BE2C (cell line): ENCODE measurements around the gene CD99L2.

ENCODE experiments used
- DNase-seq: peaks from one replicate; pipeline ENCODE4 v3.0.0-alpha.2; 2020
- H3K27me3 ChIP-seq: fragments of 250-450 bp; sonication (Bioruptor Pico); 2 replicates; pipeline ENCODE4 v1.5.1; 2020; ENCODE audit warnings: mild to moderate bottlenecking
- H3K36me3 ChIP-seq: fragments of 250-450 bp; sonication (Bioruptor Pico); 2 replicates; pipeline ENCODE4 v1.5.1; 2020; ENCODE audit warnings: mild to moderate bottlenecking
- H3K4me1 ChIP-seq: fragments of 250-450 bp; sonication (Bioruptor Pico); 2 replicates; pipeline ENCODE4 v1.5.1; 2020
- H3K4me3 ChIP-seq: 2 replicates; pipeline ENCODE4 v1.5.1; 2011; ENCODE audit warnings: low read depth, low read length
- H3K9me3 ChIP-seq: fragments of 250-450 bp; sonication (Bioruptor Pico); 2 replicates; pipeline ENCODE4 v1.5.1; 2020
- TF ChIP-seq, protein P1 (sequence below): IDR thresholded peaks from 2 replicates; pipeline ENCODE4 v1.5.1; 2012; ENCODE audit warnings: mild to moderate bottlenecking, low read depth, low read length

Gene CD99L2

DNA sequence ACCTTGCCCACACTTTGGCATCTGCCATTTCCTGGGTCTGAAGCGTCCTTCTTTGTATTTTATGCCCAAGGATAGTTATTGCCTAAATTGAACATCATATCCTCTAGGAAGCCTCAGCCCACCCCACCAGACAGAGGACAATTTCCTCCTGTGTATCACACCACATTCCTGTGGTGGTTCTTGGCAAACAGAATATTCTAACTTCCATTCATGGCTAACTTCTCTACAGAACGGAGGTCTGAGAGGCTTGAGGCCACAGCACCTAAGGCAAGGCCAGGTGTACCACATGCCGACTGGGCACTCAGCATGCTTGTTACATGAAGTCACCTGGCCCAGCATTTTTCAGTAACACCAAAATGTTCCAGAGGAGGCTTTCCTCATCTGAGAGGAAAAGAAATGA lies 42.4 kb downstream of the CD99L2 start:
- TF ChIP-seq, protein P1, sequence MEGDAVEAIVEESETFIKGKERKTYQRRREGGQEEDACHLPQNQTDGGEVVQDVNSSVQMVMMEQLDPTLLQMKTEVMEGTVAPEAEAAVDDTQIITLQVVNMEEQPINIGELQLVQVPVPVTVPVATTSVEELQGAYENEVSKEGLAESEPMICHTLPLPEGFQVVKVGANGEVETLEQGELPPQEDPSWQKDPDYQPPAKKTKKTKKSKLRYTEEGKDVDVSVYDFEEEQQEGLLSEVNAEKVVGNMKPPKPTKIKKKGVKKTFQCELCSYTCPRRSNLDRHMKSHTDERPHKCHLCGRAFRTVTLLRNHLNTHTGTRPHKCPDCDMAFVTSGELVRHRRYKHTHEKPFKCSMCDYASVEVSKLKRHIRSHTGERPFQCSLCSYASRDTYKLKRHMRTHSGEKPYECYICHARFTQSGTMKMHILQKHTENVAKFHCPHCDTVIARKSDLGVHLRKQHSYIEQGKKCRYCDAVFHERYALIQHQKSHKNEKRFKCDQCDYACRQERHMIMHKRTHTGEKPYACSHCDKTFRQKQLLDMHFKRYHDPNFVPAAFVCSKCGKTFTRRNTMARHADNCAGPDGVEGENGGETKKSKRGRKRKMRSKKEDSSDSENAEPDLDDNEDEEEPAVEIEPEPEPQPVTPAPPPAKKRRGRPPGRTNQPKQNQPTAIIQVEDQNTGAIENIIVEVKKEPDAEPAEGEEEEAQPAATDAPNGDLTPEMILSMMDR, result no peak
- no peaks in the 10 kb centered on the region for H3K36me3 ChIP-seq
- no peaks in the 10 kb centered on the region for H3K4me1 ChIP-seq
- no peak for DNase-seq
- H3K27me3 ChIP-seq, result no peaks in the 10 kb centered on the region
- H3K4me3 ChIP-seq, result no peak overlapping the region
- no peaks in the 10 kb centered on the region for H3K9me3 ChIP-seq

DNA sequence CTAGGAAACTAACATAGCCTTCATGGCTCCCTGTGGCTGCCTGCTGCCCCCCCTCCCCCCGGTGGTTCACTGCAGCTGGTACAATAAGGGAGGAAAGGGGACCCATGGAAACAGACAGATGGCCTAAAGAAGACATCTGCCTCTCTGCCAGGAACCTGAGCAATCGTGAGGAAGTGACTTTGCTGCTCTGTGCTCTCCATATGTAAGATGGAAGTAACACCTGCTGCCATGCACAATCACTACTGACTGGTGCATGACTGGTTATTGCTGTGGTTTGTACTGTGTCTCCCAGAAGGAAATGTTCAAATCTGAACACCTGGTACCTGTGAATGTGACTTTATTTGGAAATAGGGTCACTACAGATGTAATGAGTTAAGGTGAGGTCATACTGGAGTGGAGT lies 43.6 kb downstream of the CD99L2 start:
- Histone ChIP-seq H3K36me3 (no peaks in the 10 kb centered on the region), H3K4me1 (no peaks in the 10 kb centered on the region), H3K4me3 (no peak overlapping the region), H3K27me3 (no peaks in the 10 kb centered on the region), H3K9me3 (no peaks in the 10 kb centered on the region)
- TF ChIP-seq, protein P1, result no peak
- DNase-seq, result peak; percentile 4

DNA sequence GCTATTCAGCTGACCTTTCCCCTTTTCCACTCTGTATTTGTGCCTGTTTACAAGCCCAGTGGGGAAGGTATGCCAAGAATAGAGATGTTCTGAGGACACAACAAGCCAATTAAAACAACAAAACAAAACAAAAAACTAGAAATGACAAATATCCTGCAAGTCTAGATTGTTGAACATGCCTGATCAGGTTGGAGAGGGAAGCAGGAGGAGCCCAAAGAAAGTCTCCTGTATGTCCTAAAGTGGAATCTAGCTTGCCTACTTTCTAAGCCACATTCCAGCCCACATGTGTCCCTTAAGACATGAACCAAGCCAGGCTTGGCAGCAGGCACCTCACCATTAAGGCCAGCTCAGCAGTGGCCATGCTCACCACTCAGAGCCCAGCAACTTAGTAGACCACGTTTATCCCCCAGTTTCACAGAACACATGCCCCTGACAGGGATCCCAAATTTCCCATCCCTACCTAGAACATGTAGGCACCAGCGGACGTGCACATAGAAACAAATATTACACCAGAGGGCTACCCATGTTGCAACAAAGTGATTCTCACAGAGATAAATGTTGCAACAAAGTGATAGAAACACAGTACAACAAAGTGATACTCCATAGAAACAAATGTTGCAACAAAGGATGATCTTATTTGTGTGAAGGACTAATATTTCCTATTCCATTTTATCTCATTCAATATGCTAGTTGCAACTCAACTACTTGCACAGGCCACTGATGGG lies 48.3 kb downstream of the CD99L2 start:
- H3K4me3 ChIP-seq, result no peak overlapping the region
- DNase-seq, result no peak
- H3K4me1 ChIP-seq, result no peaks in the 10 kb centered on the region
- no peaks in the 10 kb centered on the region for H3K36me3 ChIP-seq
- H3K9me3 ChIP-seq, result no peaks in the 10 kb centered on the region
- TF ChIP-seq, protein P1, result no peak
- no peaks in the 10 kb centered on the region for H3K27me3 ChIP-seq

DNA sequence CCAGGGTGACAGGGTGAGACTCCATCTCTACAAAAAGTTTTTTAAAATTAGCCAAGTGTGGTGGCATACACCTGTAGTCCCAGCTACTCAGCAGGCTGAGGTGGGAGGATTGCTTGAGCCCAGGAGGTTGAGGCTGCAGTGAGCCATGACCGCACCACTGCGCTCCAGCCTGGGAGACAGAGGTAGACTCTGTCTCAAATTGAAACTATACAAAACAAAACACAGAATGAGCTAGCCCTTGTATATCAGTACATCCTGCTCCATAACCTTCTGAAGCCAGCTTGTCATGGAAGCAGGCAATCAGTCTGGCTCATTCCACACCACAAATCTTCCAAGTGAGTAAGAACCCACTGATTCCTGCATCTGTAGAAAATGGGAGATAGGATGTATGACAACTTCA lies 49.0 kb downstream of the CD99L2 start:
- TF ChIP-seq, protein P1, result no peak
- no peaks in the 10 kb centered on the region for H3K4me1 ChIP-seq
- no peak overlapping the region for H3K4me3 ChIP-seq
- no peaks in the 10 kb centered on the region for H3K9me3 ChIP-seq
- DNase-seq, result no peak
- no peaks in the 10 kb centered on the region for H3K36me3 ChIP-seq
- no peaks in the 10 kb centered on the region for H3K27me3 ChIP-seq

DNA sequence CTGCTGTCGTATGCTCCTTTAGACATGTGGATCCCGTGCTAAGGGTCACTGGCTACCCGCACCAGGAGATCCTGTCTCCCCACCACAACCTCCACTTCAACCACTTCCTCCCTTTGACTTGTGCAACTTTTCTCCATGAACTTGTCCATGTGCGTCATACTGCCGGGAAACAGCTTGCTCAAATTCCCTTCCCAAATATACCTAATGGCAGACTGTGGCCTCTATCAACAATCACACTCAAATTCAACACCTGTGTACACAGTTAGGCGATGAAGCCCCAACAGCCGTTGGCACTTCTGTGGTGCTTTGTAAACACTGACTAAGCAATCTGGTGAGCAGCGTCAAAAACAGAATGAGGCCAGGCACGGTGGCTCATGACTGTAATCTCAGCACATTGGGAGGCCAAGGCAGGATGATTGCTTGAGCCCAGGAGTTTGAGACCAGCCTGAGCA lies 49.5 kb downstream of the CD99L2 start:
- Histone ChIP-seq H3K4me3 (no peak overlapping the region), H3K9me3 (no peaks in the 10 kb centered on the region), H3K27me3 (no peaks in the 10 kb centered on the region), H3K36me3 (no peaks in the 10 kb centered on the region), H3K4me1 (no peaks in the 10 kb centered on the region)
- DNase-seq, result no peak
- TF ChIP-seq, protein P1, result no peak

DNA sequence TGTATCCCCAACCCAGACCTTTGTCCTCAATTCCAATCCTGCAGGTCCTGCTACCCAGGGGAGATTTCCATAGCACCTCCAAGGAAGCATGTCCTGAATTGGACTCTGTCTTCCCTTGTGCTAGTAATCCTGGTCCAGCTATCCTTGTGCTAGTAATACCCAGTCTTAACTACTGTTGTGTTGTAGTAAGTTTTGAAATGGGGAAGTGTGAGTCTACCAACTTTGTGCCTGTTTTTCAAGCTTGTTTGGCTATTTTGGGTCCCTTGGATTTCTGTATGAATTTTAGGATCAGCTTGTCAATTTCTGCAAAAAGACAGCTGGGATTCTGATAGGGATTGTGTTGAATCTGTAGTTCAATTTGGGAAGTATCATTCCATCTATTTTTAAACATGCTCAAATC lies 51.4 kb downstream of the CD99L2 start:
- H3K4me3 ChIP-seq, result no peak overlapping the region
- no peaks in the 10 kb centered on the region for H3K9me3 ChIP-seq
- H3K36me3 ChIP-seq, result no peaks in the 10 kb centered on the region
- no peaks in the 10 kb centered on the region for H3K27me3 ChIP-seq
- no peak for DNase-seq
- H3K4me1 ChIP-seq, result no peaks in the 10 kb centered on the region
- TF ChIP-seq, protein P1, result no peak
